ENCODE results near the gene HDLBP.

HDLBP gene

GRCh38 chr2:241252778-241253475 is 62.5 kb downstream of the HDLBP start:
- TF ChIP-seq MAX (IDR thresholded peaks at IDR 0.05; ENCODE audit: low read depth, low read length) (no peak), MYC (IDR thresholded peaks at IDR 0.05; ENCODE audit: low read depth, low read length) (no peak), CTCF (IDR thresholded peaks at IDR 0.05; ENCODE audit: low read depth, low read length) (no peak), POLR2A (IDR thresholded peaks at IDR 0.05; ENCODE audit: extremely low read depth, insufficient read length) (no peak)
- DNase-seq (ENCODE audit: low read depth): no peak
- H3K4me3 ChIP-seq (ENCODE audit: low read depth, low read length): no peak overlapping the region

- H3K4me3 ChIP-seq (ENCODE audit: low read depth, low read length): no peak overlapping the region
- DNase-seq (ENCODE audit: low read depth): no peak
- no peak for TF ChIP-seq MAX (IDR thresholded peaks at IDR 0.05; ENCODE audit: low read depth, low read length)
- TF ChIP-seq POLR2A (IDR thresholded peaks at IDR 0.05; ENCODE audit: extremely low read depth, insufficient read length): no peak
- TF ChIP-seq CTCF (IDR thresholded peaks at IDR 0.05; ENCODE audit: low read depth, low read length): no peak
- TF ChIP-seq MYC (IDR thresholded peaks at IDR 0.05; ENCODE audit: low read depth, low read length): no peak
Measured at GRCh38 chr2:241249654-241250053, 65.8 kb downstream of the HDLBP start.

- no peak for DNase-seq (ENCODE audit: low read depth)
- TF ChIP-seq MYC (IDR thresholded peaks at IDR 0.05; ENCODE audit: low read depth, low read length): no peak
- TF ChIP-seq CTCF (IDR thresholded peaks at IDR 0.05; ENCODE audit: low read depth, low read length): no peak
- no peak for TF ChIP-seq POLR2A (IDR thresholded peaks at IDR 0.05; ENCODE audit: extremely low read depth, insufficient read length)
- no peak for TF ChIP-seq MAX (IDR thresholded peaks at IDR 0.05; ENCODE audit: low read depth, low read length)
- H3K4me3 ChIP-seq (ENCODE audit: low read depth, low read length): no peak overlapping the region
Measured at GRCh38 chr2:241248897-241249296, 66.6 kb downstream of the HDLBP start.

- no peak for DNase-seq (ENCODE audit: low read depth)
- H3K4me3 ChIP-seq (ENCODE audit: low read depth, low read length): no peak overlapping the region
- no peak for TF ChIP-seq MYC (IDR thresholded peaks at IDR 0.05; ENCODE audit: low read depth, low read length)
- no peak for TF ChIP-seq POLR2A (IDR thresholded peaks at IDR 0.05; ENCODE audit: extremely low read depth, insufficient read length)
- no peak for TF ChIP-seq MAX (IDR thresholded peaks at IDR 0.05; ENCODE audit: low read depth, low read length)
- no peak for TF ChIP-seq CTCF (IDR thresholded peaks at IDR 0.05; ENCODE audit: low read depth, low read length)
Measured at GRCh38 chr2:241248289-241248688, 67.2 kb downstream of the HDLBP start.

GRCh38 chr2:241244368-241244767 is 71.1 kb downstream of the HDLBP start:
- H3K4me3 ChIP-seq (ENCODE audit: low read depth, low read length): no peak overlapping the region
- DNase-seq (ENCODE audit: low read depth): no peak
- TF ChIP-seq POLR2A (IDR thresholded peaks at IDR 0.05; ENCODE audit: extremely low read depth, insufficient read length) (no peak), CTCF (IDR thresholded peaks at IDR 0.05; ENCODE audit: low read depth, low read length) (no peak), MYC (IDR thresholded peaks at IDR 0.05; ENCODE audit: low read depth, low read length) (no peak), MAX (IDR thresholded peaks at IDR 0.05; ENCODE audit: low read depth, low read length) (no peak)

All from NB4 (cell line).